Gastrocnemius medialis (tissue), 4 donors: ENCODE results near the gene RPEL1. TPM values are rescaled to one million over a fixed set of nuclear protein-coding genes. Genes with fewer than 3 reads are reported as not detected.

Source experiments
- ATAC-seq, 2 donors: fragments of 150-250 bp; one replicate each; pipeline ENCODE4 v1.9.1; 2016
- DNase-seq, 2 donors: peaks; one replicate each; pipeline ENCODE4 v3.0.0-alpha.2; 2019
- H3K27ac ChIP-seq, 4 donors: fragments of 200-600 bp; sonication (generic); 1 replicate in 1 of 4; 2 replicates in 3 of 4; pipeline ENCODE4 v1.5.1; 2016 to 2018; ENCODE audit warnings: mild to moderate bottlenecking in 2 of 4, moderate library complexity in 1 of 4
- H3K27me3 ChIP-seq, 3 donors: fragments of 200-600 bp; sonication (generic) in 2 of 3; 1 replicate in 1 of 3; 2 replicates in 2 of 3; pipeline versions ENCODE4 v1.5.1 to v1.6.0; 2016 to 2019; ENCODE audit warnings: mild to moderate bottlenecking in 1 of 3, moderate library complexity in 1 of 3
- H3K36me3 ChIP-seq, 2 donors: fragments of 200-600 bp; sonication (generic) in 1 of 2; one replicate each; pipeline ENCODE4 v1.5.1; 2017 to 2018
- H3K4me1 ChIP-seq, 2 donors: fragments of 200-600 bp; sonication (generic) in 1 of 2; one replicate each; pipeline ENCODE4 v1.5.1; 2016 to 2017; ENCODE audit warnings: mild to moderate bottlenecking in 2 of 2
- H3K4me3 ChIP-seq, 4 donors: fragments of 200-600 bp; sonication (generic) in 3 of 4; 1 replicate in 1 of 4; 2 replicates in 3 of 4; pipeline ENCODE4 v1.5.1; 2016 to 2019; ENCODE audit warnings: mild to moderate bottlenecking in 2 of 4
- H3K9me3 ChIP-seq, 3 donors: fragments of 200-600 bp; sonication (generic) in 2 of 3; 1 replicate in 1 of 3; 2 replicates in 2 of 3; pipeline ENCODE4 v1.5.1; 2016 to 2019
- CTCF ChIP-seq, 5 experiments: fragments of 450-650 bp in 3 of 5; fragments of 200-600 bp in 2 of 5; sonication (generic) in 2 of 5; IDR thresholded peaks in 4 of 5; conservative IDR thresholded peaks in 1 of 5; 1 replicate in 4 of 5; 2 replicates in 1 of 5; pipeline ENCODE4 v1.5.1; 2016 to 2019; ENCODE audit warnings: antibody characterized with exemption in 5 of 5, mild to moderate bottlenecking in 3 of 5, moderate library complexity in 3 of 5
- POLR2A ChIP-seq, 2 donors: fragments of 450-650 bp; IDR thresholded peaks; one replicate each; pipeline ENCODE4 v1.6.1; 2017; ENCODE audit warnings: antibody characterized with exemption in 2 of 2, mild to moderate bottlenecking in 2 of 2, moderate library complexity in 2 of 2
- in situ Hi-C, 4 donors: fragments of 200-750 bp; cut with MboI; loops; one replicate each; pipeline versions ENCODE4 v1.15.0 to v1.8.0; 2017; ENCODE audit warnings: low sequenced_read_pairs in 4 of 4
- intact Hi-C: fragments of 100-400 bp; cut with DNase I; formaldehyde crosslinking; loops from one replicate; pipeline ENCODE4 v1.15.1; 2023; ENCODE audit warnings: low total_unique reads
- total RNA-seq, 4 donors: library from RNA; depleted of rRNA; stranded (reverse); fragments of >200 nt; gene quantifications; one replicate each; pipeline versions ENCODE4 v1.1.0 to v1.2.3, GENCODE V29; 2016

The RPEL1 gene
- total RNA-seq, 4 donors from 2014 or later = not detected

- H3K4me3 ChIP-seq = no peak overlapping the region
- H3K27ac ChIP-seq = peak overlapping the region in 2 of 4 donors; percentile 86 to 88
- H3K9me3 ChIP-seq = peaks cover 0 to 7% (median 0%) of the 10 kb centered on the region in 3 donors
- in situ Hi-C loops = loop anchor here in 3 of 4 donors (25.0 kb wide), 2 partner anchors 114 to 489 kb away; partner anchors contain the start of gene WBP1L (in 2 of the 3)
- ATAC-seq (no peak), DNase-seq (no peak)
- H3K4me1 ChIP-seq = peaks cover 18 to 29% of the 10 kb centered on the region in 2 donors
- H3K36me3 ChIP-seq = no peaks in the 10 kb centered on the region
- intact Hi-C loops = no loop called here
- no peaks in the 10 kb centered on the region for H3K27me3 ChIP-seq
- TF ChIP-seq CTCF (IDR thresholded peaks at IDR 0.05 in 4 of 5, conservative IDR thresholded peaks at IDR 0.05 in 1 of 5) (no peak), POLR2A (IDR thresholded peaks at IDR 0.05) (no peak)
Measured at GRCh38 chr10:103225939-103226338, 19.7 kb upstream of the RPEL1 start.

- Histone ChIP-seq H3K27ac (peak overlapping the region; percentile 86 to 95 (median 87)), H3K9me3 (peaks cover 0 to 7% (median 0%) of the 10 kb centered on the region in 3 donors), H3K36me3 (no peaks in the 10 kb centered on the region), H3K27me3 (no peaks in the 10 kb centered on the region), H3K4me3 (no peak overlapping the region), H3K4me1 (peaks cover 28 to 42% of the 10 kb centered on the region in 2 donors)
- DNase-seq = no peak
- in situ Hi-C loops (loop anchor here in 3 of 4 donors (25.0 kb wide), 2 partner anchors 115 to 490 kb away; partner anchors contain the start of gene WBP1L (in 2 of the 3)), intact Hi-C loops (no loop called here)
- ATAC-seq = no peak
- TF ChIP-seq POLR2A (IDR thresholded peaks at IDR 0.05) = no peak
Measured at GRCh38 chr10:103227416-103227815, 18.3 kb upstream of the RPEL1 start.

GRCh38 chr10:103231047-103231551 is 14.6 kb upstream of the RPEL1 start:
- Histone ChIP-seq H3K36me3 (no peaks in the 10 kb centered on the region), H3K27me3 (no peaks in the 10 kb centered on the region), H3K4me3 (no peak overlapping the region), H3K4me1 (peaks cover 28 to 42% of the 10 kb centered on the region in 2 donors), H3K27ac (peak overlapping the region; percentile 86 to 95 (median 87)), H3K9me3 (no peaks in the 10 kb centered on the region)
- intact Hi-C loops (no loop called here), in situ Hi-C loops (loop anchor here in 3 of 4 donors (25.0 kb wide), 2 partner anchors 119 to 494 kb away; partner anchors contain the start of gene WBP1L (in 2 of the 3))
- TF ChIP-seq CTCF (IDR thresholded peaks at IDR 0.05 in 4 of 5, conservative IDR thresholded peaks at IDR 0.05 in 1 of 5) (no peak), POLR2A (IDR thresholded peaks at IDR 0.05) (no peak)
- ATAC-seq (peak; percentile 59 to 78), DNase-seq (peak; percentile 48 to 68)

- peaks cover 23 to 39% of the 10 kb centered on the region in 2 donors for H3K4me1 ChIP-seq
- DNase-seq (no peak), ATAC-seq (no peak)
- in situ Hi-C loops = loop anchor here in 3 of 4 donors (25.0 kb wide), 2 partner anchors 120 to 495 kb away; partner anchors contain the start of gene WBP1L (in 2 of the 3)
- H3K9me3 ChIP-seq = no peaks in the 10 kb centered on the region
- peak overlapping the region; percentile 86 to 95 (median 87) for H3K27ac ChIP-seq
- H3K4me3 ChIP-seq = no peak overlapping the region
- H3K36me3 ChIP-seq = no peaks in the 10 kb centered on the region
- no peaks in the 10 kb centered on the region for H3K27me3 ChIP-seq
- intact Hi-C loops = no loop called here
- TF ChIP-seq POLR2A (IDR thresholded peaks at IDR 0.05) = no peak
- no peak for TF ChIP-seq CTCF (IDR thresholded peaks at IDR 0.05 in 4 of 5, conservative IDR thresholded peaks at IDR 0.05 in 1 of 5)
Measured at GRCh38 chr10:103232131-103232673, 13.5 kb upstream of the RPEL1 start.

GRCh38 chr10:103232772-103233488 is 12.8 kb upstream of the RPEL1 start:
- no peaks in the 10 kb centered on the region for H3K9me3 ChIP-seq
- DNase-seq (no peak), ATAC-seq (no peak)
- TF ChIP-seq POLR2A (IDR thresholded peaks at IDR 0.05) = no peak
- TF ChIP-seq CTCF (IDR thresholded peaks at IDR 0.05 in 4 of 5, conservative IDR thresholded peaks at IDR 0.05 in 1 of 5) = no peak
- H3K36me3 ChIP-seq = no peaks in the 10 kb centered on the region
- intact Hi-C loops (no loop called here), in situ Hi-C loops (loop anchor here in 3 of 4 donors (25.0 kb wide), 2 partner anchors 121 to 496 kb away; partner anchors contain the start of gene WBP1L (in 2 of the 3))
- peaks cover 22 to 32% of the 10 kb centered on the region in 2 donors for H3K4me1 ChIP-seq
- no peak overlapping the region for H3K4me3 ChIP-seq
- H3K27me3 ChIP-seq = no peaks in the 10 kb centered on the region
- peak overlapping the region in 3 of 4 donors; percentile 86 to 95 (median 86) for H3K27ac ChIP-seq
